GM12874 (cell line): ENCODE results near the gene DNASE1L2.

ENCODE experiments used
- CTCF ChIP-seq: IDR thresholded peaks from 2 replicates; pipeline ENCODE4 v1.5.1; 2011; ENCODE audit warnings: low read depth, mild to moderate bottlenecking, control low read depth, low read length, moderate library complexity; ENCODE audit not compliant: insufficient read depth

The DNASE1L2 gene

GRCh38 chr16:2229091-2229490 lies 7.2 kb upstream of the DNASE1L2 start:
- TF ChIP-seq CTCF, result no peak

DNA sequence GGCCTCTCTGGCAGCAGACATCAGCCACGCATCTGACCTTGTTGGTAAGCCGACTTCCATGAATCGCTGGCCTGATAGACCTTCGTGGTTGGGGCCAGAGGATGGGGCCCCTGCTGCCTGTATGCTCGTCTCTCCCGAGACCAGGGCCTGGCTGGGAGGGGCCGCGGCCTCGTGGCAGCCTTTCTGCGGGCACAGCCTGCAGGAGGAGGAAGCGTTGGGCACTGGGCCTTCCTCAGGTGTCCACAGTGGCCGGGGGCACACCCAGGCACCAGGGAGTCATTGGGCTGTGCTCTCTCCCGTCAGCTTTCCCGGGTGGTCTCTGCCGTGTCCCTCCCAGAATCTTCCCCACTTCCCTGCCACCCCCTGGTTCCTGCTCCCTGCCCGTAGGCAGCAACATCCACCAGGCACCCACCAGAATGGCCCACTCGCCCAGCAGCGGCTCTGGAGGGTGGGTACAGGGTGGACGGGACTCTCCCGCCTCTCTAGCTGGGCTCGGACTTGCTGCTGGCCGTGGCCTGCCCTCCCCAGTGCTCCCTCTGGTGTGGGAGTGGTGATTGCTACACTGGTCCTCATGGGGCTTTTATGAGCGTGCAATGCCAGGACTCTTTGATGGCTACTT lies 6.5 kb upstream of the DNASE1L2 start:
- TF ChIP-seq CTCF, result no peak

DNA sequence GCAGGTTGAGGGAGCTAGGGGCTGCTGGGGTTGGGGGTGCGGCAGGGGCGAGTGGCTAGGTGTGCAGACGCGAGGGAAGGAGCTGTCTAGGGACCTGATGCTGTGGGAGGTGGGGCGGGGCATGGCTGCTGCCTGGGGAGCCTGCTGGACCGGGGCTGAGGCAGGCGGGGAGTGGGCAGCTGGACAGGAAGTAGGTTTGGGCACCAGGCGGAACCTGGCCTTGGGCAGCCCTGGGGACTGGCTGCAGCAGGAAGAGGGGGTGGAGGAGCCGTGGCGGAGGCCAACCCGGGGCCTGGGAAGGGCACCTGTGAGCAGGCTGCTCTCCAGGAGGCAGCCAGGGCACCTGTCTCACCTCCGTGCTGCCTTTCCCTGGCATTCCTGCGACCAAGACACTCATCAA lies 5.9 kb upstream of the DNASE1L2 start:
- no peak for TF ChIP-seq CTCF

DNA sequence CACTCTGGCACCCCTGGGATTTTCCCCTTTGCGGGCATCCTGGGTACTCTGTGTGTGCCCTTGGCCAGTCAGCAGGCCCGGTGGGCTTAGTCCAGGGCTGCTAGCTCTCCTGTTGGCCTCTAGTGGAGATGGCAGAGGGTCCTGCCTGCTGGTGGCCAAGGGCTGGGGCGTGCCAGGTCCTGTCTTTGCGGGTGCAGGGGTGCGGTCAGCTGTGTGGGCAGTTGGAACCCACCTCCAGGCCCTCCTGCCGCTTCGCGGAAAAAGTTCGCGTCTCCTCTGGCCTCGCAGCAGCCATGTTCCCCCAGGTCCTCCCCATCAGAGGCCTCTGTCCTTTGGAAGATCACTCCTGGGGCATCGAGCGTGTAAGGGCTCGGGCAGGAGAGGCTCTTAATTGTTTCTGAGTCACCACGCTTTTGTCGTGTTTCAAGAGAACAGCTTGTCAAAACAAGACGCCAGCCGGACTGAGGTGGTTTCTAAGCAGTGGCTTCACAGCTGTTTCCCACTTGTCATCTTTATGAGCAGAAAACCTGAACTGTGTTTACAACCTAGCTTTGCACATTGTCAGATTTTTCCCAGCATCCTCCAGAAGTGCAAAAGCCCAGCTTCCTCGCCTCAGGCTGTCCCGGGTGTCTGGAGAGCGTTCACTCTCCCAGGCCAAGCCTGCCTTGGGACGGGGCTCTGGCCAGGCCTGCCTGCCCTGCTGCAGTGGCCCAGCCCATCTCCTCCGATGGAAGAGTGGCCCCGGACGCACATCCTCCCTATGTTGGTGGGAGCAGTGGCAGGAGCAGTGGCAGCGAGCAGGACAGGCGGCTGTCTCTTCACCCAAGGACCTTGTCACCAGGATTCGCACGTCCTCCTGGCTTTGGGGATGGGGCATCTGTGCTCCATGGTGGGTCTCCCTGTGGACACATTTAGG lies 5.0 kb upstream of the DNASE1L2 start:
- TF ChIP-seq CTCF, result no peak

- no peak for TF ChIP-seq CTCF
These were observed 3.9 kb upstream of the DNASE1L2 start for GRCh38 chr16:2232094-2232990.

- TF ChIP-seq CTCF, result no peak
These were observed 3.0 kb upstream of the DNASE1L2 start for GRCh38 chr16:2233046-2233775.
